GM12878 (cell line): Measurements from ENCODE around the gene GOLGA6A. TPM values are rescaled to one million over a fixed set of nuclear protein-coding genes. Genes with fewer than 3 reads are reported as not detected.

Experiments
- ATAC-seq: fragments of 200-7000 bp; cut with Tn5 transposase; 3 replicates; pipeline ENCODE4 v1.9.1; 2020; ENCODE audit warnings: mild to moderate bottlenecking, moderate library complexity
- BruUV-seq: library from RNA; stranded (reverse); fragments of 400-500 nt; replicated peaks from 2 replicates; lab custom pipeline; 2021; lab: Mats Ljungman, UMichigan
- CTCF ChIA-PET: fragments of 300-600 bp; sonication (Branson Sonifier 250); formaldehyde crosslinking; extraction: SDS; loops from one replicate; lab custom pipeline; 2021; ENCODE audit warnings: inconsistent platforms; lab: Yijun Ruan, JAX
- POLR2A ChIA-PET: fragments of 350-600 bp; formaldehyde crosslinking; extraction: SDS; loops from one replicate; lab custom pipeline; 2021; ENCODE audit warnings: inconsistent platforms; lab: Charles Lee
- RAD21 ChIA-PET: fragments of 300-600 bp; sonication (Branson Sonifier 250); formaldehyde crosslinking; loops from one replicate; lab custom pipeline; 2023; ENCODE audit warnings: antibody characterized with exemption; ENCODE audit not compliant: unreplicated experiment; lab: Charles Lee
- SMC1A ChIA-PET: fragments of 300-600 bp; sonication (Branson Sonifier 250); formaldehyde crosslinking; loops from one replicate; lab custom pipeline; 2023; ENCODE audit not compliant: unreplicated experiment, uncharacterized antibody; lab: Charles Lee
- DNase-seq: peaks from one replicate; pipeline ENCODE4 v3.0.0-alpha.2; 2011; ENCODE audit warnings: low read depth, low spot score
- FAIRE-seq: peaks from 3 replicates; lab custom pipeline; 2011; peaks lifted over from hg19 to GRCh38; lab: Jason Lieb, UNC
- H2AFZ ChIP-seq: 2 replicates; pipeline ENCODE4 v1.6.0; 2011; ENCODE audit warnings: low read depth, low read length, control low read depth; ENCODE audit not compliant: control insufficient read depth
- H3K27ac ChIP-seq: 2 replicates; pipeline ENCODE4 v1.5.1; 2011; ENCODE audit warnings: control low read depth; ENCODE audit not compliant: control insufficient read depth, insufficient read depth
- H3K27me3 ChIP-seq, 2 experiments: replicated peaks in 1 of 2; 2 replicates each; pipeline versions ENCODE4 v1.6.0 to v1.6.1; 2011; ENCODE audit warnings: low read length in 1 of 2; ENCODE audit not compliant: control insufficient read depth in 2 of 2, insufficient read depth in 2 of 2
- H3K36me3 ChIP-seq, 2 experiments: 2 replicates each; pipeline ENCODE4 v1.5.1; 2011; ENCODE audit warnings: low read length in 1 of 2; ENCODE audit not compliant: control insufficient read depth in 2 of 2, insufficient read depth in 2 of 2
- H3K4me1 ChIP-seq: 2 replicates; pipeline ENCODE4 v1.6.1; 2011; ENCODE audit warnings: mild to moderate bottlenecking, low read length, moderate library complexity, mixed read lengths; ENCODE audit not compliant: control insufficient read depth, insufficient read depth
- H3K4me2 ChIP-seq: 2 replicates; pipeline ENCODE4 v1.6.0; 2011; ENCODE audit warnings: control low read depth; ENCODE audit not compliant: control insufficient read depth, insufficient read depth
- H3K4me3 ChIP-seq: fragments of 200-600 bp; sonication (generic); 2 replicates; pipeline ENCODE4 v1.5.1; 2016
- H3K79me2 ChIP-seq: 2 replicates; pipeline ENCODE4 v1.6.0; 2011; ENCODE audit warnings: low read length; ENCODE audit not compliant: control insufficient read depth, insufficient read depth
- H3K9ac ChIP-seq: 2 replicates; pipeline ENCODE4 v1.8.0; 2011; ENCODE audit warnings: low read length, control low read depth, mixed read lengths; ENCODE audit not compliant: control insufficient read depth, insufficient read depth
- H3K9me3 ChIP-seq: replicated peaks from 3 replicates; pipeline ENCODE4 v1.5.1; 2011; ENCODE audit warnings: mild to moderate bottlenecking, low read length; ENCODE audit not compliant: control insufficient read depth, insufficient read depth
- H4K20me1 ChIP-seq: 2 replicates; pipeline ENCODE4 v1.6.0; 2011; ENCODE audit not compliant: control insufficient read depth, insufficient read depth
- CBX5 ChIP-seq: sonication (generic); IDR thresholded peaks from 2 replicates; pipeline ENCODE4 v1.6.1; 2016; ENCODE audit warnings: low read depth, moderate library complexity, mild to moderate bottlenecking, inconsistent platforms
- CREB1 ChIP-seq: IDR thresholded peaks from 2 replicates; pipeline ENCODE4 v1.6.1; 2012; ENCODE audit warnings: low read depth, mild to moderate bottlenecking, inconsistent platforms
- CTCF ChIP-seq, 3 experiments: IDR thresholded peaks in 2 of 3; conservative IDR thresholded peaks in 1 of 3; 2 replicates each; pipeline ENCODE4 v1.5.1; 2011; ENCODE audit warnings: low read depth in 3 of 3, low read length in 3 of 3, mild to moderate bottlenecking in 3 of 3, control low read depth in 2 of 3, moderate library complexity in 2 of 3, inconsistent platforms in 1 of 3, mixed read lengths in 1 of 3; ENCODE audit not compliant: control insufficient read depth in 2 of 3, insufficient read depth in 1 of 3; ENCODE audit errors: extremely low read depth in 1 of 3
- MLLT1 ChIP-seq: fragments of 450-650 bp; IDR thresholded peaks from 2 replicates; pipeline ENCODE4 v1.6.1; 2016; ENCODE audit warnings: mild to moderate bottlenecking
- MXI1 ChIP-seq: fragments of 150-350 bp; IDR thresholded peaks from 2 replicates; pipeline ENCODE4 v1.6.1; 2011; ENCODE audit warnings: low read depth, mild to moderate bottlenecking, inconsistent platforms, low read length, improper control_type of control experiment
- POLR2AphosphoS2 ChIP-seq: IDR thresholded peaks from 2 replicates; pipeline ENCODE4 v1.6.1; 2011; ENCODE audit warnings: low read depth, mild to moderate bottlenecking, low read length, improper control_type of control experiment, moderate library complexity
- RBBP5 ChIP-seq: fragments of 200-600 bp; sonication (generic); conservative IDR thresholded peaks from 2 replicates; pipeline ENCODE4 v1.6.1; 2016
- SMC3 ChIP-seq: IDR thresholded peaks from 2 replicates; pipeline ENCODE4 v1.6.1; 2011; ENCODE audit warnings: low read length, improper control_type of control experiment, borderline replicate concordance
- WRNIP1 ChIP-seq: IDR thresholded peaks from 2 replicates; pipeline ENCODE4 v1.6.1; 2011; ENCODE audit warnings: low read depth, low read length, improper control_type of control experiment, borderline replicate concordance
- WGBS: methylation state at CpG from one replicate; pipeline ENCODE4 v1.1.6; 2016; ENCODE audit warnings: low lambda C conversion rate; ENCODE audit not compliant: insufficient replicate concordance, insufficient coverage; ENCODE audit errors: missing lambda C conversion rate; 5-methylcytosine and 5-hydroxymethylcytosine counted together
- in situ Hi-C: fragments of 300-500 bp; cut with MboI; formaldehyde crosslinking; loops from 9 replicates; pipeline ENCODE4 v1.14.3; 2018; ENCODE audit warnings: mixed read lengths
- intact Hi-C: fragments of 100-400 bp; cut with micrococcal nuclease; formaldehyde crosslinking; loops from one replicate; pipeline ENCODE4 v1.14.2; 2022; ENCODE audit not compliant: unreplicated experiment
- polyA plus RNA-seq, 11 experiments: library from polyadenylated mRNA; depleted of rRNA in 4 of 11; unstranded in 6 of 11; stranded (reverse) in 5 of 11; fragments of >200 nt; fragmentation: Nextera tagmentation in 4 of 11; fragmentation: Illumina TruSeq in 1 of 11; extraction: Ambion mirVana in 4 of 11; extraction: Trizol in 1 of 11; gene quantifications; 1 replicate in 1 of 11; 2 replicates in 10 of 11; pipeline versions ENCODE4 v1.2.1 to v1.2.3, GENCODE V29; 2011 to 2016; ENCODE audit warnings: inconsistent platforms in 2 of 11, missing spikeins in 2 of 11, low read depth in 1 of 11
- total RNA-seq, 4 experiments: library from RNA; depleted of rRNA in 3 of 4; stranded (reverse); fragments of >200 nt in 3 of 4; fragmentation: Illumina TruSeq in 1 of 4; extraction: Trizol in 1 of 4; gene quantifications; 2 replicates each; pipeline versions ENCODE4 v1.2.1 to v1.2.3, GENCODE V29; 2013 to 2021

GOLGA6A gene
- total and polyA plus RNA-seq, 10 of the 15 experiments (the other 5 are each of a cell fraction or from before 2014, with no cell fraction given), result not detected

- ChIA-PET RAD21 (interaction anchor here (0.6 to 1.8 kb wide), 2 partner anchors 72 to 1262 kb away, joined by 3 to 7 read pairs; no protein-coding TSS in a partner anchor), POLR2A (no interaction called here), CTCF (interaction anchor here (2.1 to 3.6 kb wide), 2 partner anchors 9 to 72 kb away, joined by 12 to 20 read pairs; no protein-coding TSS in a partner anchor), SMC1A (interaction anchor here (1.3 kb wide), 1 partner anchor 72 kb away, joined by 3 read pairs; no protein-coding TSS in a partner anchor)
- Histone ChIP-seq H3K4me1 (0 out of 2 replicates have a peak, but pooled peaks cover 2% of the 10 kb centered on the region), H3K9me3 (no peaks in the 10 kb centered on the region), H4K20me1 (no peaks in the 10 kb centered on the region; the same call in 1 of the 2 replicates), H3K27ac (no peak overlapping the region), H2AFZ (no peak overlapping the region), H3K27me3 (no peaks in the 10 kb centered on the region), H3K4me2 (no peak overlapping the region), H3K4me3 (no peak overlapping the region), H3K79me2 (no peaks in the 10 kb centered on the region), H3K36me3 (no peaks in the 10 kb centered on the region), H3K9ac (no peak overlapping the region)
- WGBS, result 82% methylated on average over 31 of the region's 31 CpGs
- no peak for FAIRE-seq
- DNase-seq, result no peak
- intact Hi-C loops, result no loop called here
- ATAC-seq, result no peak
- TF ChIP-seq CREB1 (no peak), CBX5 (no peak), WRNIP1 (no peak), MXI1 (no peak), CTCF (IDR thresholded peaks at IDR 0.05 in 2 of 3, conservative IDR thresholded peaks at IDR 0.05 in 1 of 3; ENCODE audit: control insufficient read depth in 2 of 3, extremely low read depth in 1 of 3, insufficient read depth in 1 of 3, low read depth in 3 of 3, low read length in 3 of 3) (no peak), RBBP5 (no peak), POLR2AphosphoS2 (no peak), SMC3 (no peak), MLLT1 (no peak)
- BruUV-seq, result no TSS peak
- in situ Hi-C loops, result no loop called here
Measured at GRCh38 chr15:74044267-74045110, 37.9 kb downstream of the GOLGA6A start.
